ENCODE results near the gene FN1.

- TF ChIP-seq CTCF (conservative IDR thresholded peaks at IDR 0.05 in 1 of 2, IDR thresholded peaks at IDR 0.05 in 1 of 2; ENCODE audit: extremely low read depth in 1 of 2, insufficient read depth in 1 of 2, low read depth in 1 of 2, low read length in 2 of 2) (no peak), EZH2 (IDR thresholded peaks at IDR 0.05; ENCODE audit: borderline replicate concordance, low read length) (no peak)
Observed at GRCh38 chr2:215479536-215480240, 43.8 kb upstream of the FN1 start.

All from mammary epithelial cell (primary cell).